Activated T-helper 2 cell treated with anti-CD3 and anti-CD28 coated beads, Interferon-gamma antibody, Interleukin-2, Interleukin-4, amounts not matched to agents 10 μg/mL and 5 μg/mL and 100 μg/mL, durations not matched to agents 14 hours and 24 hours and 36 hours (primary cell): ENCODE data around the gene CTSV. TPM values are rescaled to one million over a fixed set of nuclear protein-coding genes. Genes with fewer than 3 reads are reported as not detected.
"Not testable (repeated sequence)": the region's sequence is repeated elsewhere in the genome, so short reads cannot be mapped to it uniquely, and the experiment has no call there.

Source experiments
- DNase-seq: peaks from one replicate; pipeline ENCODE4 v3.0.0; 2021; ENCODE audit warnings: low spot score
- H3K27ac Mint-ChIP-seq: one replicate; pipeline ENCODE4 v1.8.0; 2021; ENCODE audit warnings: mixed read lengths
- H3K27me3 Mint-ChIP-seq: one replicate; pipeline ENCODE4 v1.8.0; 2021; ENCODE audit warnings: low read depth, mixed read lengths
- H3K36me3 Mint-ChIP-seq: one replicate; pipeline ENCODE4 v1.8.0; 2021; ENCODE audit warnings: low read depth, mixed read lengths
- H3K4me1 Mint-ChIP-seq: one replicate; pipeline ENCODE4 v1.8.0; 2021; ENCODE audit warnings: low read depth, mixed read lengths
- H3K4me3 Mint-ChIP-seq: one replicate; pipeline ENCODE4 v1.8.0; 2021; ENCODE audit warnings: low read depth, mild to moderate bottlenecking, moderate library complexity, mixed read lengths
- H3K9me3 Mint-ChIP-seq: one replicate; pipeline ENCODE4 v1.8.0; 2021; ENCODE audit warnings: mixed read lengths
- intact Hi-C: fragments of 100-400 bp; cut with micrococcal nuclease; formaldehyde crosslinking; loops from one replicate; pipeline ENCODE4 v1.15.1; 2023
- total RNA-seq: library from RNA; stranded (reverse); gene quantifications from 2 replicates; pipeline ENCODE4 v1.2.3, GENCODE V29; 2022

CTSV gene
- total RNA-seq, 1 donor from 2014 or later = 0.48 TPM

DNA sequence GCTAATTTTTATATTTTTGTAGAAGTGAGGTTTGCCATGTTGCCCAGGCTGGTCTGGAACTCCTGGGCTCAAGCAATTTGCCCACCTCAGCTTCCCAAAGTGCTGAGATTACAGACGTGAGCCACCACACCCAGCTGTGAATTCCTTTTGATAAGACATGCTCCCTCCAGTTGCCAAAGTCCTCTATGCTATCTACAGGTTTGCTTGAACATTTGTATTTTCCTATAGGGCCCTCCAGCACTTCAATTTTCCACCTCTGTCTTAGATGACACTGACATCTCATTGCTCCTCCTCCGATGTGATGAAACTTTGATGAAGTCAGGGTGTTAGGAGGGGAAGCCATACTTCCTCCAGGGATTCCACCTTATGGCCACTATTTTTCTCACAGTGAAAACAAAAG, 25.2 kb upstream of the CTSV start:
- no peak for DNase-seq
- Mint-ChIP-seq H3K27me3 (peaks cover 7% of the 10 kb centered on the region), H3K4me3 (no peak overlapping the region), H3K27ac (no peak overlapping the region), H3K4me1 (peaks cover 3% of the 10 kb centered on the region), H3K9me3 (peaks cover 8% of the 10 kb centered on the region), H3K36me3 (no peaks in the 10 kb centered on the region)
- intact Hi-C loops = no loop called here

DNA sequence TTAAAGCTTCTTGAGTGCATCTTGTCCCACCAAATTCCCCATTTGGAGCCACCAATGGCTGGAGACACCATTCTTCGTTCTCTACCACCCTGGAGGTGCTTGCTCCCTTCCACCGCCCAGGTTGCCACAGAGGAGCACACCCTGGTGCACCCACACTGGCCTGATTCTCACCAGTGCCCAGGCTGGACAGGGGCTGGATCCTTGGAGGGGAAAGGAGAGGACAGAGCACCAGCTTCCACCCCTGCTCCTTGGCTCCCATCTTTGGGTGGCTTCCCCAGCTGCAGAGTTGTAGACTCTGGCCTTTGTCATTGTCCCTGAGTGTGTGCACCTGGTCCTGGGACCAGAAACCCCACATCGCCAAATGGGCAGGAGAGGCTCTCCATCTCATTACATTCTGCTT, 21.9 kb upstream of the CTSV start:
- peaks cover 4% of the 10 kb centered on the region for H3K27me3 Mint-ChIP-seq
- H3K27ac Mint-ChIP-seq = no peak overlapping the region
- no peaks in the 10 kb centered on the region for H3K36me3 Mint-ChIP-seq
- DNase-seq = no peak
- intact Hi-C loops = no loop called here
- peaks cover 3% of the 10 kb centered on the region for H3K4me1 Mint-ChIP-seq
- H3K4me3 Mint-ChIP-seq = no peak overlapping the region
- H3K9me3 Mint-ChIP-seq = no peaks in the 10 kb centered on the region

- Mint-ChIP-seq H3K9me3 (no peaks in the 10 kb centered on the region), H3K36me3 (no peaks in the 10 kb centered on the region), H3K27ac (no peak overlapping the region), H3K27me3 (peaks cover 6% of the 10 kb centered on the region), H3K4me1 (peaks cover 3% of the 10 kb centered on the region), H3K4me3 (no peak overlapping the region)
- no peak for DNase-seq
- intact Hi-C loops = no loop called here
Observed at GRCh38 chr9:97059626-97060025, 20.7 kb upstream of the CTSV start.

GRCh38 chr9:97057651-97058050, 18.7 kb upstream of the CTSV start:
- DNase-seq = no peak
- intact Hi-C loops = no loop called here
- H3K36me3 Mint-ChIP-seq = no peaks in the 10 kb centered on the region
- no peak overlapping the region for H3K27ac Mint-ChIP-seq
- H3K4me3 Mint-ChIP-seq = no peak overlapping the region
- H3K27me3 Mint-ChIP-seq = peaks cover 7% of the 10 kb centered on the region
- peaks cover 3% of the 10 kb centered on the region for H3K4me1 Mint-ChIP-seq
- H3K9me3 Mint-ChIP-seq = no peaks in the 10 kb centered on the region

GRCh38 chr9:97055891-97056290, 16.9 kb upstream of the CTSV start:
- peaks cover 11% of the 10 kb centered on the region for H3K27me3 Mint-ChIP-seq
- H3K36me3 Mint-ChIP-seq, intact Hi-C loops: not testable (repeated sequence)

DNA sequence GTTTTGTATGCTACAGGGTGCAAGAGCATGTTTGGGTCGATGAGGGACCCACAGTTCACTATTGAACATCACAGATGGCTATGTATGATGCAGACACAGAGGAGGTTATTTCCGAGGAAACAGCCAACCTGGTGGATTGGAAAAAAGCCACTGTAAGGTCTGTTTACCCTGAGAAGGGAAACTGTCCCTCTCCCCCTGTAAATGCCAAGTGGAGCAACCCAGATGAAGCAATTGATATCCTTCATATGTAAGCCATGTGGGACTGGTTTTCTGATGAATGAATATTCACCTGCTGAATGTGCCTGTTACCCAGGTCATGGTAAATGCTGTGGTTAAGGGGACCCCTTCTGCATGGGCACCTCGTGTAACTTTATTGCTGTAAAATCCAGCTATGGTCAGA, 14.8 kb upstream of the CTSV start:
- intact Hi-C loops = no loop called here
- H3K36me3 Mint-ChIP-seq = no peaks in the 10 kb centered on the region
- H3K27me3 Mint-ChIP-seq = peaks cover 10% of the 10 kb centered on the region
- no peak overlapping the region for H3K4me3 Mint-ChIP-seq
- no peak overlapping the region for H3K27ac Mint-ChIP-seq
- H3K4me1 Mint-ChIP-seq = no peaks in the 10 kb centered on the region
- H3K9me3 Mint-ChIP-seq = no peaks in the 10 kb centered on the region
- no peak for DNase-seq

More at GRCh38 chr9:97055891-97056290, 16.9 kb upstream of the CTSV start:
- H3K9me3 Mint-ChIP-seq, DNase-seq, H3K4me1 Mint-ChIP-seq, H3K4me3 Mint-ChIP-seq, H3K27ac Mint-ChIP-seq: not testable (repeated sequence)

GRCh38 chr9:97052735-97053134, 13.8 kb upstream of the CTSV start:
- H3K27me3 Mint-ChIP-seq = peaks cover 10% of the 10 kb centered on the region
- H3K27ac Mint-ChIP-seq = no peak overlapping the region
- no peak overlapping the region for H3K4me3 Mint-ChIP-seq
- intact Hi-C loops = no loop called here
- no peak for DNase-seq
- no peaks in the 10 kb centered on the region for H3K36me3 Mint-ChIP-seq
- H3K4me1 Mint-ChIP-seq = no peaks in the 10 kb centered on the region
- H3K9me3 Mint-ChIP-seq = no peaks in the 10 kb centered on the region

DNA sequence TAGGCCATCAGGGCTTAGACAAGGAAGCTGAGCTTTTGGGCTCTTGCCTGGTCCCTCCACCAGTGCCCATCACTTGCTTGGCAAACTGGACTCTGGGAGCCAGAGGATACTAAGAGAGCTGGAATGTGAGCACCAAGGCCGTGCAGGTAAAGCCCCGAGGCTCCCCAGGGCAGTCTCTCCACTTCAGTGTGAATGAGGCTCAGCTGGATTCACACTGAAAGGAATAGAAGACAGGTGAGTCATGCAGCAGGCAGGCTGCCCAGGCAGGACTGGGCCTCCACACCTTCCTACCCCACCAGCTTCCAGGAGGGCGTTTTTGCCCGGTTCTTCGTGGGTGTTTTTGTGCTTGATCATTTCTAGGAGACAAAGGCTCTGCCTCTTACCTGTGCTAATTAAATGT, 7.3 kb upstream of the CTSV start:
- intact Hi-C loops = no loop called here

DNA sequence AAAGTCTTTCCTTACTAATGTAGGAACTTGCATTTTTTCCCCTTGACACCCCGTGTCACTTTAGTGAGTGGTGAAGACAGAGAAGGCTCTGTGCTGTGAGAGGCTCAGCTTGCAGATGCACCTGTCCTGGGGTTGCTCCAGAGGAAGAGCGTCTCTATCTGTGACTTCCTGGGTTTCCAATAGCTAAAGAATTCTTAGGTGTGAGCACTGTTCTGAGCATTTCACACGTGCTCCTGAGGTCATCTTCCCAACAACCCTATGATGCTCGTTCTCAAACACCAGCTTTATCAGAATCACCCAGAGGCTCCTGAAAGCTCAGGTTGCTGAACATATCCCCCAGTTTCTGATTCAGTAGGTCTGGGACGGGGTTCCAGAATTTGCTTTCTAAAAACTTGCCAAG, 6.4 kb upstream of the CTSV start:
- Mint-ChIP-seq H3K9me3 (no peaks in the 10 kb centered on the region), H3K4me1 (no peaks in the 10 kb centered on the region), H3K36me3 (no peaks in the 10 kb centered on the region), H3K27me3 (peaks cover 24% of the 10 kb centered on the region), H3K27ac (no peak overlapping the region), H3K4me3 (no peak overlapping the region)
- DNase-seq = no peak
- intact Hi-C loops = no loop called here

More for the DNA sequence above, 7.3 kb upstream of the CTSV start:
- no peaks in the 10 kb centered on the region for H3K36me3 Mint-ChIP-seq
- DNase-seq = no peak
- H3K27ac Mint-ChIP-seq = no peak overlapping the region
- no peak overlapping the region for H3K4me3 Mint-ChIP-seq
- peaks cover 25% of the 10 kb centered on the region for H3K27me3 Mint-ChIP-seq
- no peaks in the 10 kb centered on the region for H3K9me3 Mint-ChIP-seq
- H3K4me1 Mint-ChIP-seq = no peaks in the 10 kb centered on the region

- H3K9me3 Mint-ChIP-seq = no peaks in the 10 kb centered on the region
- peaks cover 43% of the 10 kb centered on the region for H3K27me3 Mint-ChIP-seq
- intact Hi-C loops = no loop called here
- DNase-seq = no peak
- H3K4me1 Mint-ChIP-seq = peaks cover 6% of the 10 kb centered on the region
- no peak overlapping the region for H3K4me3 Mint-ChIP-seq
- no peaks in the 10 kb centered on the region for H3K36me3 Mint-ChIP-seq
- no peak overlapping the region for H3K27ac Mint-ChIP-seq
Observed at GRCh38 chr9:97041898-97042297, 3.0 kb upstream of the CTSV start.

- intact Hi-C loops = loop anchor here (2.0 kb wide), 1 partner anchor 183 kb away; no protein-coding TSS in a partner anchor
- peaks cover 43% of the 10 kb centered on the region for H3K27me3 Mint-ChIP-seq
- no peaks in the 10 kb centered on the region for H3K9me3 Mint-ChIP-seq
- H3K36me3 Mint-ChIP-seq = no peaks in the 10 kb centered on the region
- no peak for DNase-seq
- H3K4me3 Mint-ChIP-seq = peak overlapping the region; percentile 79
- peaks cover 6% of the 10 kb centered on the region for H3K4me1 Mint-ChIP-seq
- H3K27ac Mint-ChIP-seq = no peak overlapping the region
Observed at GRCh38 chr9:97039514-97039860, 545 bp upstream of the CTSV start.

DNA sequence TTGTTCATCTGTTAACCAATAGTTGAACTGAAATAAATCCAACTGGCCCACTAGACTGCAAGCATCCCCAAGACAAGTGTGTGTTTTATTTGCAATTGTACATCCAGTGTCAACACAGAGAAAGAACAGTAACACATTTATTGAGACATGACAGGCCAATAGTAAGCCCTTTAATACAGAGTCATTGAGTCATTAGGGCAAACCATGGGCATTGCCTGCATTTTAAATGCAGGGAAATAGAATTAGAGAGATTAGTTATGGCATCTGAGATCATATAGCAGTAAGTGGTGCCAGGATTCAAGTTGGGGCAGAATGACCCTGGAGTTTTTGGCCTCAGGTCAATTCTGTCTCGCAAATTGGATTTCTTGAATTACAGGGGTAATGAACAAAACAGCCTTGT, 15.4 kb downstream of the CTSV start:
- H3K27ac Mint-ChIP-seq, H3K36me3 Mint-ChIP-seq, H3K27me3 Mint-ChIP-seq, H3K4me1 Mint-ChIP-seq, H3K4me3 Mint-ChIP-seq, DNase-seq, H3K9me3 Mint-ChIP-seq, intact Hi-C loops: not testable (repeated sequence)

DNA sequence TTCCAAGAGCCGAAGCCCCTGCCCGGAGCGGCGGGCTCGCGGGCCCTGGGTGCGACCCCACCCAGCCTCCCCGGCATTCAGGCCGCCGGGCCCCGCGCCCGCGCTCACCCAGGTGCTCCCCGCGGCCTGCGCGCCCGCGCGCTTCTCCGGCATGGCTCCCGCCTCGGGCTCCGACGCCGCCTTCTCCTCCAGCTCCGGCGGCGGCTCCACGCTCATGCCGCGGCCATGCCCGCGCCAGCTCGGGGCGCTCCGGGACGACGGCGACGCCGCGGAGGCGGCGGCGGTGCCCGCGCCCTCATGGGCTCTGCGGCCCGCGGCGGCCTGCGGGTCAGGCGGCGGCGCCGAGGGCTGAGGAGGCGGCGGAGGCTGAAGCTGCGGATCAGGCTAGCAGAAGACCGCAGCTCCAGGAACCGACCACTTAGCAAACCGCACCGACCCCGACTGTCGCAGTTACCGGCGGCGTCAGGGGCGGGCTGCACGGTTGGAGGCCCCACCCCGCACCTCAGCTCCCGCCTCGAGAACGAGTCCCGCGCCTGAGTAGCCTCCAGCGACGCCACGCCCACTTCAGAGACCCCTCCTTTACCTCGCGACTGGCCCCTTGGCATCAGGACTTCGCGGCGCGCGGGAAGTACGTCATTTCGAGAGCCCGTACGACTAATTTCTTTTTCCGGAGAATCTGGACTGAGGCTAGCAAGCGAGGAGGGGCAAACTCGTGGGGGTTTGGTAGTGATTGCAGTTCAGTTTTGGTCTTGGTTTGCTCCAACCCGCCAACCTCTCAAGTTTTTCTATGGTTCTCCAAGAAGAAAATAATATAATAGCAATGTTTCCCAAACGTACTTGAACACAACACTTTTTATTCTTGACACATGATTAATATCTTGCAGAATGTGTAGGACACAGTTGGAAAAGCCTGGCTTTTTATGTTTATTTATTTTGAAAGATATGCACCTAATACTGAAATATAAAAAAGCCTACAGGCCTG, 25.5 kb downstream of the CTSV start:
- Mint-ChIP-seq H3K27ac (peak overlapping the region; percentile 86), H3K4me3 (peak overlapping the region; percentile 88)
- H3K36me3 Mint-ChIP-seq, H3K27me3 Mint-ChIP-seq, intact Hi-C loops, H3K9me3 Mint-ChIP-seq, H3K4me1 Mint-ChIP-seq: not testable (repeated sequence)
- peak; percentile 78 for DNase-seq
